Breast epithelium (tissue), 4 donors: ENCODE measurements around the gene FNDC10. TPM values are rescaled to one million over a fixed set of nuclear protein-coding genes. Genes with fewer than 3 reads are reported as not detected.

ENCODE experiments used
- DNase-seq, 2 donors: peaks; one replicate each; pipeline ENCODE4 v3.0.0-alpha.2; 2019; ENCODE audit warnings: low spot score in 2 of 2
- H3K27ac ChIP-seq, 2 donors: fragments of 200-600 bp; sonication (generic) in 1 of 2; one replicate each; pipeline ENCODE4 v1.5.1; 2016 to 2019; ENCODE audit warnings: mild to moderate bottlenecking in 1 of 2
- H3K27me3 ChIP-seq, 2 donors: fragments of 200-600 bp; sonication (generic) in 1 of 2; one replicate each; pipeline versions ENCODE4 v1.5.1 to v1.6.0; 2017 to 2019; ENCODE audit warnings: control low read depth in 1 of 2, mild to moderate bottlenecking in 1 of 2
- H3K36me3 ChIP-seq: fragments of 200-600 bp; one replicate; pipeline ENCODE4 v1.5.1; 2019
- H3K4me1 ChIP-seq, 2 donors: fragments of 200-600 bp; sonication (generic); one replicate each; pipeline ENCODE4 v1.5.1; 2016 to 2019; ENCODE audit warnings: control low read depth in 1 of 2
- H3K4me3 ChIP-seq, 3 donors: fragments of 200-600 bp; sonication (generic); 1 replicate in 2 of 3; 2 replicates in 1 of 3; pipeline ENCODE4 v1.5.1; 2016 to 2019; ENCODE audit warnings: mild to moderate bottlenecking in 3 of 3, moderate library complexity in 2 of 3
- H3K9me3 ChIP-seq, 2 donors: fragments of 200-600 bp; sonication (generic) in 1 of 2; one replicate each; pipeline ENCODE4 v1.5.1; 2016 to 2019; ENCODE audit warnings: control low read depth in 1 of 2
- CTCF ChIP-seq, 3 donors: fragments of 450-650 bp; IDR thresholded peaks; one replicate each; pipeline ENCODE4 v1.5.1; 2016 to 2017; ENCODE audit warnings: antibody characterized with exemption in 3 of 3, mild to moderate bottlenecking in 3 of 3, moderate library complexity in 3 of 3
- POLR2A ChIP-seq: fragments of 450-650 bp; IDR thresholded peaks from one replicate; pipeline ENCODE4 v1.6.1; 2016; ENCODE audit warnings: antibody characterized with exemption, mild to moderate bottlenecking, moderate library complexity
- POLR2AphosphoS5 ChIP-seq, 3 donors: sonication (generic); formaldehyde crosslinking; IDR thresholded peaks; one replicate each; pipeline ENCODE4 v1.6.1; 2017; ENCODE audit warnings: antibody characterized with exemption in 3 of 3
- intact Hi-C: fragments of 100-400 bp; cut with DNase I; formaldehyde crosslinking; loops from one replicate; pipeline ENCODE4 v1.15.1; 2023; ENCODE audit warnings: low total_unique reads
- total RNA-seq, 3 donors: library from RNA; depleted of rRNA; stranded (reverse); fragments of >200 nt; gene quantifications; one replicate each; pipeline ENCODE4 v1.1.0, GENCODE V29; 2016

The FNDC10 gene
- total RNA-seq, 3 donors from 2014 or later = 0.48 to 2.9 (median 0.98) TPM

DNA sequence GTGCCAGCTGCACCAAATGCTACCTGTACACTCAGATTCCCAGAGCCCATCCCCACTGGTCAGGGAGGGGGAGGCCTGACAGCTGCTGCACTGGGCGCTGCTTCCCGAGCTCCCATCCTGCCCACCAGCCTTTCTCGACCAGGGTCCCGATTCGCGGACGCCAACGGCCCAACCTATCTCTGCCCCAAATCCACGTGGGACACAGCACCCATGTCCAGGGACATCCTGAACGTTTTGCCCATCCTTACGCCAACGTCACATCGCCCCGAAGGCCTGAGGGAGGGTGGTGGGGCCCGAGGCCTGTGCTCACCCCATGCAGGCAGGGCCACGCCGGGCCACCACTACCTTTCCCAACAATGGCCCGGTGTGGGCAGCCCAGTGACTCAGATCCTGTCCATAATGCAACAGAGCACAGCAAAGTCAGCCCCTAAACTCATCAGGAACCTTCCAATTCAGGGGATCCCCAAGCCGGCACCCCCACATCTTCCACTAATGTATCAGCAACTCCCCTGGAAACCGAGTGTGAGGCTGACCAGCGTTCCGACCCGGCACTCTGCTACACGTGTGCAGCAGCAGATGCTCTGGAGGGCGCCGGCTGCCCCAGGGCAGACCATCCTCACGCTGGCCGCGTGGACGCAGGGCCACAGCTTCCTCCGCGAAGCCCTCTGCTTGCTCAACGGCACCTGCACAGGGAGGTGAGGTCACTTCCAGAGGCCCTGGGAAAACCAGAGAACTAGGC, 48.2 kb downstream of the FNDC10 start:
- no peaks in the 10 kb centered on the region for H3K9me3 ChIP-seq
- no peak for TF ChIP-seq CTCF (IDR thresholded peaks at IDR 0.05)
- TF ChIP-seq POLR2A = no peak
- TF ChIP-seq POLR2AphosphoS5 (IDR thresholded peaks at IDR 0.05) = no peak
- no peaks in the 10 kb centered on the region for H3K27me3 ChIP-seq
- H3K27ac ChIP-seq = peak overlapping the region in 1 of 2 donors; percentile 71
- no peaks in the 10 kb centered on the region for H3K4me1 ChIP-seq
- H3K36me3 ChIP-seq = no peaks in the 10 kb centered on the region
- no peak for DNase-seq
- H3K4me3 ChIP-seq = no peak overlapping the region
- intact Hi-C loops = no loop called here

DNA sequence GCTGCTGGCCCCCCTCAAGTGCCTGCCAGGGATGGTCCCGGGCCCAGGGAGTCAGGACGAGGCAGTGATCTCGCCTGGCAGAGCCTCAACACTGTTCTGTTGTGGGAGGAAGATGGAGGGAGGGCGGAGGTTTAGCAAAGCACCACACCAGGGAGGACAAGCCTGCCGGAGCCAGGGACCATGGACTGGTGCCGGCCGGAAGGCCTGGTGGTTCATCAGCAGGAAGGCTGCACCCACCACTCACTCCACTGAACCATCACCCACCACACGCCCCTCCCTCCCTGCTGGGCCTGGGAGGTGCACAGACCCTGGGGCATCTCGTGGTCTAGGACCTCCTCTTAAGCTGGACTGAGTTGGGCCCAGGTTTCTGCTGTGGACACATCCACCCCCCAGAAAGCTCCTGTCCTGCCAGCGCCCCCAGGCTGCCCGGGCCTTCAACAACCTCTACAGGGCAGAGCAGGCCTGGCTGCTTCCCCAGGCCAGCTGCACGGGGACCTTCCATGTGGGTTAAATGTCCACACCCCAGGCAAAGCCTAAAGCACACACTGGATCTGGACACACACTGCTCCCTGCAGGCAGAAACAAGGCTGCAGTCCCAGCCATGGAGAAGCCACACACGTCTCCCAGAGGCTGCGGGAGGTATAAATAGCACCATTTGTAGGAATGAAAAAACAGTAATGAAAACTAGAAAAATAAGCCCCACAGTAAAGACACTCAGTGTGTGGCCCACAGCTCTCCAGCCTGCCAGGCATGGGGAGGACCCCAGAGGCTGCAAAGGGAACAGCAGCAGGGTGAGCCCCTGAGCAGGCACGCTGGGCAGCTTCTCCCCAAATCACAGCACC, 49.1 kb downstream of the FNDC10 start:
- H3K27ac ChIP-seq = peak overlapping the region in 1 of 2 donors; percentile 74
- no peaks in the 10 kb centered on the region for H3K9me3 ChIP-seq
- no peaks in the 10 kb centered on the region for H3K36me3 ChIP-seq
- H3K4me1 ChIP-seq = no peaks in the 10 kb centered on the region
- H3K27me3 ChIP-seq = no peaks in the 10 kb centered on the region
- TF ChIP-seq POLR2A (no peak), CTCF (IDR thresholded peaks at IDR 0.05) (peak in 1 of 3 donors; percentile 11)
- intact Hi-C loops = no loop called here
- no peak for DNase-seq
- peak overlapping the region in 1 of 3 donors; percentile 30 for H3K4me3 ChIP-seq

GRCh38 chr1:1550087-1550486, 49.8 kb downstream of the FNDC10 start:
- DNase-seq = no peak
- Histone ChIP-seq H3K36me3 (no peaks in the 10 kb centered on the region), H3K9me3 (no peaks in the 10 kb centered on the region), H3K4me3 (peak overlapping the region in 1 of 3 donors; percentile 30), H3K27ac (peak overlapping the region in 1 of 2 donors; percentile 74), H3K4me1 (no peaks in the 10 kb centered on the region), H3K27me3 (no peaks in the 10 kb centered on the region)
- TF ChIP-seq POLR2A = no peak
- no peak for TF ChIP-seq POLR2AphosphoS5 (IDR thresholded peaks at IDR 0.05)
- TF ChIP-seq CTCF (IDR thresholded peaks at IDR 0.05) = no peak
- intact Hi-C loops = no loop called here

GRCh38 chr1:1548591-1548990, 51.3 kb downstream of the FNDC10 start:
- TF ChIP-seq CTCF (IDR thresholded peaks at IDR 0.05) = no peak
- TF ChIP-seq POLR2AphosphoS5 (IDR thresholded peaks at IDR 0.05) = no peak
- TF ChIP-seq POLR2A = no peak
- no peaks in the 10 kb centered on the region for H3K9me3 ChIP-seq
- H3K4me3 ChIP-seq = no peak overlapping the region
- no peaks in the 10 kb centered on the region for H3K4me1 ChIP-seq
- no peaks in the 10 kb centered on the region for H3K27me3 ChIP-seq
- H3K36me3 ChIP-seq = no peaks in the 10 kb centered on the region
- no peak for DNase-seq
- intact Hi-C loops = no loop called here
- H3K27ac ChIP-seq = no peak overlapping the region

Other genes starting within 250 kb of the FNDC10 start
- 100 to 1,000 TPM in 1 of 3 donors, 10 to 100 TPM in 2; 93.4 to 308 (median 99.8) TPM for gene MXRA8, start 241.6 kb downstream of the FNDC10 start, total RNA-seq
- 100 to 1,000 TPM in 1 of 3 donors, 10 to 100 TPM in 2; 91.3 to 116 (median 99.6) TPM for gene AURKAIP1, start 224.9 kb downstream of the FNDC10 start, total RNA-seq
- 100 to 1,000 TPM; 170 to 325 (median 285) TPM for gene CCNL2, start 200.8 kb downstream of the FNDC10 start, total RNA-seq
- 100 to 1,000 TPM; 127 to 149 (median 147) TPM for gene MRPL20, start 192.8 kb downstream of the FNDC10 start, total RNA-seq
- 10 to 100 TPM; 10.2 to 16.0 (median 12.2) TPM for gene ANKRD65, start 178.9 kb downstream of the FNDC10 start, total RNA-seq
- 10 to 100 TPM; 13.0 to 44.8 (median 35.7) TPM for gene VWA1, start 164.4 kb downstream of the FNDC10 start, total RNA-seq
- 1 to 10 TPM; 1.9 to 8.5 (median 4.3) TPM for gene ATAD3C, start 150.4 kb downstream of the FNDC10 start, total RNA-seq
- 10 to 100 TPM in 2 of 3 donors, 1 to 10 TPM in 1; 9.9 to 22.9 (median 22.4) TPM for gene ATAD3B, start 128.4 kb downstream of the FNDC10 start, total RNA-seq
- gene ATAD3A, start 88.0 kb downstream of the FNDC10 start, total RNA-seq = 10 to 100 TPM; 14.9 to 22.3 (median 15.5) TPM
- gene TMEM240, start 59.5 kb downstream of the FNDC10 start, total RNA-seq = 1 to 10 TPM; 3.5 to 8.8 (median 3.8) TPM
- gene SSU72, start 25.3 kb downstream of the FNDC10 start, total RNA-seq = 100 to 1,000 TPM; 100 to 125 (median 114) TPM
- 10 to 100 TPM; 32.0 to 69.5 (median 48.9) TPM for gene MIB2, start 15.4 kb upstream of the FNDC10 start, total RNA-seq
- gene MMP23B, start 32.0 kb upstream of the FNDC10 start, total RNA-seq = 10 to 100 TPM in 1 of 3 donors, 1 to 10 TPM in 2; 2.7 to 15.5 (median 7.5) TPM
- 10 to 100 TPM; 17.4 to 30.3 (median 26.2) TPM for gene CDK11B, start 58.9 kb upstream of the FNDC10 start, total RNA-seq
- gene SLC35E2B, start 92.7 kb upstream of the FNDC10 start, total RNA-seq = 10 to 100 TPM; 37.3 to 96.4 (median 45.6) TPM
- gene CDK11A, start 124.2 kb upstream of the FNDC10 start, total RNA-seq = 10 to 100 TPM; 27.8 to 51.8 (median 41.6) TPM
- 10 to 100 TPM; 71.1 to 89.1 (median 87.4) TPM for gene NADK, start 178.3 kb upstream of the FNDC10 start, total RNA-seq